NB4 (cell line): ENCODE results near the gene ELK4.
A peak's percentile ranks its signal among the peaks of the same experiment; 100 is the strongest.

ENCODE experiments used
- DNase-seq: peaks from one replicate; pipeline ENCODE4 v3.0.0; 2010; ENCODE audit warnings: low read depth
- H3K4me3 ChIP-seq: one replicate; pipeline ENCODE4 v1.5.1; 2011; ENCODE audit warnings: mild to moderate bottlenecking, low read depth, low read length, moderate library complexity
- MYC ChIP-seq: IDR thresholded peaks from 2 replicates; pipeline ENCODE4 v1.6.1; 2011; ENCODE audit warnings: low read depth, low read length
- POLR2A ChIP-seq: IDR thresholded peaks from 2 replicates; pipeline ENCODE4 v1.6.1; 2011; ENCODE audit warnings: mild to moderate bottlenecking; ENCODE audit not compliant: insufficient read length; ENCODE audit errors: extremely low read depth
- TF ChIP-seq, protein P1 (sequence below): IDR thresholded peaks from 2 replicates; pipeline ENCODE4 v1.6.1; 2011; ENCODE audit warnings: low read depth, low read length
- TF ChIP-seq, protein P2 (sequence below): IDR thresholded peaks from one replicate; pipeline ENCODE4 v1.5.1; 2012; ENCODE audit warnings: low read depth, low read length

The ELK4 gene

DNA sequence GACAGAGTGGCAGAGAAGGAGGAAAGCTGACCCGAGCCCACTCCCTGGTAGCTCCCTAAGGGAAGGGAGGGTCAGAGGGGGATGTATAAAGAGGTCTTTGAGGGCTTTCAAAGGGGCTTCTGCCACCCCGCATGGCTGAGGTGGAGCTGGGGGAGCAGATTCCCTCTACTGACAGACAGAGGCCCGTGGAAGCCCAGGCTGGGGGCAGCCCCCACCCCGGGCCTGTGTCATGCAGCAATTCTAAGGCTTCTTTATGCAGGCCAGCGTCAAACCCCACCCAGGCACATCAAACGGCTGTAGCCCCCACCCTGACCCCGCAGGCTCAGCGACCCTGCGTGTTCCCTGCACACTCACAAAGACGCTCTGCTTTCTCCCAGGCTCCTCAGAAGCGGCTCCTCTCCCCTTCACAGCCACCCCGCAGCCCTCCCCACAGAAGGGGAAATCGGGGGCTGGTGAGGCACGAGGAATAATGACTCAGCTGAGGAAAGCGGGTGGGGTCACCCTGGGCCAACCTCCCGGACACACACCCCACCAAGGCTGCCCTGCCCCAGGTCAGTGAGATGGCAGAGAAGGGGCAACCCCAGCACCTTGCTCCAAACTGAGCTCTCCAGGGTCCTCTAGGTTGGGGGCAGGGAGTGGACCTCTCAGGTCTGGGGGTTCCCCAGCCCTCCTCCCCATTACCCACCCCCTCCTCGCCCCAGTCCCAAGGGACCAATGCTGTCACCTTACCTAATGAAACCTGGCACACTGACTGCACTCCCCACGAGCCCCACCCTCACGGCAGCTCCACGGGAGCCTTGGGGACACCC is 37.7 kb upstream of the ELK4 start:
- TF ChIP-seq MYC, result no peak
- TF ChIP-seq, protein P1, sequence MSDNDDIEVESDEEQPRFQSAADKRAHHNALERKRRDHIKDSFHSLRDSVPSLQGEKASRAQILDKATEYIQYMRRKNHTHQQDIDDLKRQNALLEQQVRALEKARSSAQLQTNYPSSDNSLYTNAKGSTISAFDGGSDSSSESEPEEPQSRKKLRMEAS, result no peak
- TF ChIP-seq, protein P2, sequence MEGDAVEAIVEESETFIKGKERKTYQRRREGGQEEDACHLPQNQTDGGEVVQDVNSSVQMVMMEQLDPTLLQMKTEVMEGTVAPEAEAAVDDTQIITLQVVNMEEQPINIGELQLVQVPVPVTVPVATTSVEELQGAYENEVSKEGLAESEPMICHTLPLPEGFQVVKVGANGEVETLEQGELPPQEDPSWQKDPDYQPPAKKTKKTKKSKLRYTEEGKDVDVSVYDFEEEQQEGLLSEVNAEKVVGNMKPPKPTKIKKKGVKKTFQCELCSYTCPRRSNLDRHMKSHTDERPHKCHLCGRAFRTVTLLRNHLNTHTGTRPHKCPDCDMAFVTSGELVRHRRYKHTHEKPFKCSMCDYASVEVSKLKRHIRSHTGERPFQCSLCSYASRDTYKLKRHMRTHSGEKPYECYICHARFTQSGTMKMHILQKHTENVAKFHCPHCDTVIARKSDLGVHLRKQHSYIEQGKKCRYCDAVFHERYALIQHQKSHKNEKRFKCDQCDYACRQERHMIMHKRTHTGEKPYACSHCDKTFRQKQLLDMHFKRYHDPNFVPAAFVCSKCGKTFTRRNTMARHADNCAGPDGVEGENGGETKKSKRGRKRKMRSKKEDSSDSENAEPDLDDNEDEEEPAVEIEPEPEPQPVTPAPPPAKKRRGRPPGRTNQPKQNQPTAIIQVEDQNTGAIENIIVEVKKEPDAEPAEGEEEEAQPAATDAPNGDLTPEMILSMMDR, result no peak
- no peak for TF ChIP-seq POLR2A
- no peak overlapping the region for H3K4me3 ChIP-seq
- DNase-seq, result peak; percentile 37

DNA sequence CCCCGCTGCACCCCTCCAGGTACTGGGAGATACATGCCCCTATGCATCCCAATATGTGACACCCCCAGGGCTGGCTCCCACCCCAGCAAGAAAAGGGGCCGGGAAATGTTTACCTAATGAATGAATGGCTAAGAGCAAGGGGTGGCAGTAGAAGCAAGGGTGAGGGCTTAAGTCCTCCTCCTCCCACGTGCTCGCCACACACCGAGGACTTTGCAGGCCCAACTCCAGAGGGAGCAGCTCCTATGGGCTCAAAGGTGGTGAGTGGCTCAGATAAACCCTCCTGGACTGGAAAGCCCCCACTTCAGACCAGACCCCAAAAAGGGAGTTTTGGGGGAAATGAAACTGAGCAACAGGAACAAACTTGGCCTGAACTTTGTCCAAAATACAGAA is 37.1 kb upstream of the ELK4 start:
- no peak overlapping the region for H3K4me3 ChIP-seq
- TF ChIP-seq POLR2A, result no peak
- TF ChIP-seq MYC, result peak; percentile 40; the same call in 1 of the 2 replicates
- TF ChIP-seq, protein P2, result no peak
- TF ChIP-seq, protein P1, result peak; percentile 64; the same call in 1 of the 2 replicates
- peak; percentile 48 for DNase-seq

DNA sequence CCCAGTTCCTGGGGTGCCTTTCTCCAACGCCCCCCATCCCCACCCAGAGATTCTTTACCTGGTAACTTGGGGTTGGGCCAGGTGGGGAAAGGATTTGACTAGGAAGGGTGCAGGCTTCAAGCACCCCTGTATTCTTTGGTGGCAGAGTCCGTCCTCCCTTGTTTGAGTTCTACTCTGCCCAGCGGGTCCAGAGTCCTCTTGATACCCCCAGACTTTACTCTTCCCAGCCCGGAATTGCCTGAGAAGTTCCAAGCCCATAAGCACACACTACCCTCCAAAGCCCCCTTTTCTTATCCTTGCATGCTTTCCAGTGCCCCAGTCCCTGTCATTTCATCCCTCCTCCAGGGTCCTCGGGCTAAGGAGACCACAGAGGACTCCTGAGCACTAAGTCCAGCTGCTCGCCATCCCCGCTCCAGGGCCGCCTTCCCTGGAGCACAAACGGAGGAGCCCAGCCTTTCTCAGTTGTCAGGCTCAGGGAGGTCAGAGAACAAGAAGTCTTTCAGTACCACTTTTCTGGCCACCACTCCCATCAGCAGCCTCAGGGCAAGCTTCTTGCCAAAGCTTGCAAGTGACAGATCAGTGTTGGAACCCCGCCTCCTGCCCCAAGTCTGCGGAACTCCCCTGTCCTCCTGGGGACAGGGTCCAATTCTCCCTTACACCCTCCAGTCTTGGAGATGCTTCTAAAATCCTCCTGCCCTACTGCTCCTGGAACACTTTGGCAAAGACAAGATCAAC is 36.3 kb upstream of the ELK4 start:
- H3K4me3 ChIP-seq, result no peak overlapping the region
- DNase-seq, result no peak
- TF ChIP-seq, protein P1, result no peak
- TF ChIP-seq, protein P2, result no peak

DNA sequence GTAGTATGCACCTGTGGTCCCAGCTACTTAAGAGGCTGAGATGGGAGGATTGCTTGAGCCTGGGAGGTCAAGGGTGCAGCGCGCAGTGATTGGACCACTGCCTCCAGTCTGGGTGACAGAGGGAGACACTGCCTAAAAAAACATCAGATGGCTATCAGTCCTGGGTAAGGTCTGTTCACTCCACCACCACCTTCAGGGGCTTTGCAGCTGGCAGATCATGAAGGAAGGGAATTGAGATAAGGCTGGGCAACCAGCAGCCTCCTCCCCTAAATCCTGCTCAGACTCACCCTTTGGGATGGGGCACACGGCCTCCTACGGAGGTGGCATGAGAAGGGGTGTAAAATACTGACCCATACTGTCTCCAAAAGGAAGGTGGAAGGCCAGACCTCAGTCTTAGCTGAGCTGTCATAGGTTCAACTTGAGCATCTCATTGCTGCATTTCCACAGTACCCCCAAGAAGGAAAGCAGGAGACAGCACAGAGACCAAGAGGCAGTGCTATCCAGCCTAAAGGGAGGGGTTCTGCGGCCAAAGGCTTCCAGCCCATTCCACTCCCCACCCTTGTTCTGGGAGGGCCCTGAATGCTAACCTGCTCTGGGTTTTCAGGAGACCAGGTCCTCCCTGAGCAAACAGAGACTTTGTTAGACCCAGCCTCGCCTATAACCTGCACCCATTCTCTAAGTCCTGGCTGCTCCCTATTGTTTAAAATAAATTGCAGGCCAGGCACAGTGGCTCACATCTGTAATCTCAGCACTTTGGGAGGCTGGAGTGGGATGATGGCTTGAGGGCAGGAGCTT is 34.8 kb upstream of the ELK4 start:
- DNase-seq, result no peak
- TF ChIP-seq POLR2A (no peak), MYC (no peak)
- TF ChIP-seq, protein P1, result no peak
- TF ChIP-seq, protein P2, result no peak

DNA sequence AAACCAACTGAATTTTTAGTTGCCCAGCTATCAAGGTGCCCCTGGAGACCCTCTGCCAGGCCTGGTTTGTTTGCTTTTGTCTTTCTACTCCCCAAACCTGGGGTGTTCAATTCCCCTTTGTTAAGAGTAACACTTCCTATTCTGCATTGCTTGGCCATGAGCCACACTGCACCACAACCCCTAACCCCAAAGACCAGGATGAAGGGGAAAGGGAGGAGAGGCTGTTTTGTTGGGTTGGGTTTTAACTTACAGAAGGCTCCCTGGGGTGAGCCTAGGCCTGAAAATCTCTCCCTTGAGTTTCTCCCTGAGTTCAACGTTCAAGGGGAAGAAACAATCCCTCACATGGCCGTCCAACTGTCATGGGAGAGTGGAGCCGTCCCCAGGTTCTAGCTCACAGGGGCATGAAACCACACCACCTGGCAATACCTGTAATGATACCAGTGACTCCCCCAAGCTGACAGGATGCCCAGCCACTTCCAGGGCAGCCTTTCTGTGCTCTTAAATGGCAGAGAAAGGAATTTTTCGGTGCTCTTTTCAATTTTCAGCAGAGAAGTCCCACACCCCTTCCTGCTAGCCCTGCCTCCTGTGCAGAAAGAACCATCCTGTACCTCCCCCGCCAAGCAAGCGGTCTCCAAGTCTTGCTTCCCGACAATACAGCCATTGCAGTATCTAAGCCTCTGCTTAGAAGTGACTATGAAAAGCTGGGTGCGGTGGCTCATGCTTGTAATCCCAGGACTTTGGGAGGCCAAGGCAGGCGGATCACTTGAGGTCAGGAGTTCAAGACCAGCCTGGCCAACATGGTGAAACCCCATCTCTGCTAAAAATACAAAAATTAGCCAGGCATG is 33.6 kb upstream of the ELK4 start:
- TF ChIP-seq, protein P1, result no peak; the same call in 1 of the 2 replicates
- no peak for TF ChIP-seq MYC
- TF ChIP-seq, protein P2, result no peak
- no peak for TF ChIP-seq POLR2A
- no peak overlapping the region for H3K4me3 ChIP-seq
- peak; percentile 64 for DNase-seq

More for the DNA sequence above, 34.8 kb upstream of the ELK4 start:
- H3K4me3 ChIP-seq, result no peak overlapping the region
